ENCODE data around the gene SMURF2. TPM values are rescaled to one million over a fixed set of nuclear protein-coding genes. Genes with fewer than 3 reads are reported as not detected.

SMURF2 gene
- total and polyA plus RNA-seq, 9 of the 15 experiments (the other 6 are each of a cell fraction or from before 2014, with no cell fraction given) = 3.8 to 22.0 (median 14.8) TPM

DNA sequence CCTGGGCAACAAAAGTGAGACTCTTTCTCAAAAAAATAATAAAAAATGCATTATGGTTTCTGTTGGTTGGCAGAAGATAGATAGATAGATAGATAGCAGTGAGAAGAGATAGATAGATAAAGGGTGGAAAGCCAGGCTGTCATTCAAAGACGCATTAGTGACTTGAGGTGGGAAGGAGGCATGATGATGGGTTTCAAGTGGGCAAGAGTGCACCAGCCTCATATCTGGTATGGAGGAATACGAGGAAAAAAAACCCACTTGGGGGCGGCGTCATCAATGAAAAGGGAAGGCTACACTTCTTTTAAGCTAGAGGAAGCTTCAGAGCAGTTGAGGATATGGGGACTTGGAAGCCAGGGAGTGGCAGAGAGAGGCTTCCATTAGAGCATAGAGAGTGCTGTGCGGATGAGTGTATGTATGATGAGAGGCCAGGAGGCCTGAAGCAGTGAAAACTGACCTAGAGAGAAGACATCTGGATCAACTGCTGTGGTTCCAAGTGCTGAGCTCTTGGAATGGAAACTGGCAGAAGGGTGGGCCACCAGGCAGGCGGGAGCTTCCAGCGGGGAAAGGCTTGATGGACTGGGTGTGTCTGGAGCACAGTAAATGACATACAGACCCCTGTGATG, 123.5 kb downstream of the SMURF2 start (continued):
- TF ChIP-seq, protein P1, sequence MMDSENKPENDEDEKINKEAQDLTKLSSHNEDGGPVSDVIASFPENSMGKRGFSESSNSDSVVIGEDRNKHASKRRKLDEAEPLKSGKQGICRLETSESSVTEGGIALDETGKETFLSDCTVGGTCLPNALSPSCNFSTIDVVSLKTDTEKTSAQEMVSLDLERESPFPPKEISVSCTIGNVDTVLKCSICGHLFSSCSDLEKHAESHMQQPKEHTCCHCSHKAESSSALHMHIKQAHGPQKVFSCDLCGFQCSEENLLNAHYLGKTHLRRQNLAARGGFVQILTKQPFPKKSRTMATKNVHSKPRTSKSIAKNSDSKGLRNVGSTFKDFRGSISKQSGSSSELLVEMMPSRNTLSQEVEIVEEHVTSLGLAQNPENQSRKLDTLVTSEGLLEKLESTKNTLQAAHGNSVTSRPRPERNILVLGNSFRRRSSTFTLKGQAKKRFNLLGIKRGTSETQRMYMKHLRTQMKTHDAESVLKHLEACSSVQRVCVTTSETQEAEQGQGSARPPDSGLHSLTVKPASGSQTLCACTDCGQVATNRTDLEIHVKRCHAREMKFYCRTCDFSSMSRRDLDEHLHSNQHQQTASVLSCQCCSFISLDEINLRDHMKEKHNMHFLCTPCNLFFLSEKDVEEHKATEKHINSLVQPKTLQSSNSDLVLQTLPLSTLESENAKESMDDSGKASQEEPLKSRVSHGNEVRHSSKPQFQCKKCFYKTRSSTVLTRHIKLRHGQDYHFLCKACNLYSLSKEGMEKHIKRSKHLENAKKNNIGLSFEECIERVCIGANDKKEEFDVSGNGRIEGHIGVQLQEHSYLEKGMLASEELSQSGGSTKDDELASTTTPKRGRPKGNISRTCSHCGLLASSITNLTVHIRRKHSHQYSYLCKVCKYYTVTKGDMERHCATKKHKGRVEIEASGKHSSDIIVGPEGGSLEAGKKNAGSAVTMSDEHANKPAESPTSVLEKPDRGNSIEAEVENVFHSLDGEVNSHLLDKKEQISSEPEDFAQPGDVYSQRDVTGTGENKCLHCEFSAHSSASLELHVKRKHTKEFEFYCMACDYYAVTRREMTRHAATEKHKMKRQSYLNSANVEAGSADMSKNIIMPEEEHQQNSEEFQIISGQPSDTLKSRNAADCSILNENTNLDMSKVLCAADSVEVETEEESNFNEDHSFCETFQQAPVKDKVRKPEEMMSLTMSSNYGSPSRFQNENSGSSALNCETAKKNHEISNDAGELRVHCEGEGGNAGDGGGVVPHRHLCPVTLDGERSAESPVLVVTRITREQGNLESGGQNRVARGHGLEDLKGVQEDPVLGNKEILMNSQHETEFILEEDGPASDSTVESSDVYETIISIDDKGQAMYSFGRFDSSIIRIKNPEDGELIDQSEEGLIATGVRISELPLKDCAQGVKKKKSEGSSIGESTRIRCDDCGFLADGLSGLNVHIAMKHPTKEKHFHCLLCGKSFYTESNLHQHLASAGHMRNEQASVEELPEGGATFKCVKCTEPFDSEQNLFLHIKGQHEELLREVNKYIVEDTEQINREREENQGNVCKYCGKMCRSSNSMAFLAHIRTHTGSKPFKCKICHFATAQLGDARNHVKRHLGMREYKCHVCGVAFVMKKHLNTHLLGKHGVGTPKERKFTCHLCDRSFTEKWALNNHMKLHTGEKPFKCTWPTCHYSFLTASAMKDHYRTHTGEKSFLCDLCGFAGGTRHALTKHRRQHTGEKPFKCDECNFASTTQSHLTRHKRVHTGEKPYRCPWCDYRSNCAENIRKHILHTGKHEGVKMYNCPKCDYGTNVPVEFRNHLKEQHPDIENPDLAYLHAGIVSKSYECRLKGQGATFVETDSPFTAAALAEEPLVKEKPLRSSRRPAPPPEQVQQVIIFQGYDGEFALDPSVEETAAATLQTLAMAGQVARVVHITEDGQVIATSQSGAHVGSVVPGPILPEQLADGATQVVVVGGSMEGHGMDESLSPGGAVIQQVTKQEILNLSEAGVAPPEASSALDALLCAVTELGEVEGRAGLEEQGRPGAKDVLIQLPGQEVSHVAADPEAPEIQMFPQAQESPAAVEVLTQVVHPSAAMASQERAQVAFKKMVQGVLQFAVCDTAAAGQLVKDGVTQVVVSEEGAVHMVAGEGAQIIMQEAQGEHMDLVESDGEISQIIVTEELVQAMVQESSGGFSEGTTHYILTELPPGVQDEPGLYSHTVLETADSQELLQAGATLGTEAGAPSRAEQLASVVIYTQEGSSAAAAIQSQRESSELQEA (IDR thresholded peaks at IDR 0.05; ENCODE audit: low read depth) = no peak
- TF ChIP-seq SAFB (IDR thresholded peaks at IDR 0.05; ENCODE audit: borderline replicate concordance, low read depth, low read length) = no peak
- peak; percentile 38 for TF ChIP-seq POLR2B (IDR thresholded peaks at IDR 0.05; ENCODE audit: low read depth, partially characterized antibody)
- no peak for TF ChIP-seq TAF7 (tag; IDR thresholded peaks at IDR 0.05)

All from K562 (cell line).